Astrocyte of the cerebellum (primary cell): ENCODE results near the gene KRT28.

Source experiments
- DNase-seq: peaks from one replicate; pipeline ENCODE4 v3.0.0-alpha.2; 2011; ENCODE audit warnings: low read depth
- H3K4me3 ChIP-seq: 2 replicates; pipeline ENCODE4 v1.5.1; 2011; ENCODE audit warnings: mild to moderate bottlenecking, low read depth, low read length, moderate library complexity
- in situ Hi-C: cut with HindIII; loops from 2 replicates; pipeline ENCODE4 v1.10.0; 2017; ENCODE audit warnings: low sequenced_read_pairs
- TF ChIP-seq, protein P1 (sequence below): IDR thresholded peaks from 2 replicates; pipeline ENCODE4 v1.5.1; 2012; ENCODE audit warnings: low read length, low read depth, moderate library complexity, mild to moderate bottlenecking; ENCODE audit errors: missing control alignments

Gene KRT28

DNA sequence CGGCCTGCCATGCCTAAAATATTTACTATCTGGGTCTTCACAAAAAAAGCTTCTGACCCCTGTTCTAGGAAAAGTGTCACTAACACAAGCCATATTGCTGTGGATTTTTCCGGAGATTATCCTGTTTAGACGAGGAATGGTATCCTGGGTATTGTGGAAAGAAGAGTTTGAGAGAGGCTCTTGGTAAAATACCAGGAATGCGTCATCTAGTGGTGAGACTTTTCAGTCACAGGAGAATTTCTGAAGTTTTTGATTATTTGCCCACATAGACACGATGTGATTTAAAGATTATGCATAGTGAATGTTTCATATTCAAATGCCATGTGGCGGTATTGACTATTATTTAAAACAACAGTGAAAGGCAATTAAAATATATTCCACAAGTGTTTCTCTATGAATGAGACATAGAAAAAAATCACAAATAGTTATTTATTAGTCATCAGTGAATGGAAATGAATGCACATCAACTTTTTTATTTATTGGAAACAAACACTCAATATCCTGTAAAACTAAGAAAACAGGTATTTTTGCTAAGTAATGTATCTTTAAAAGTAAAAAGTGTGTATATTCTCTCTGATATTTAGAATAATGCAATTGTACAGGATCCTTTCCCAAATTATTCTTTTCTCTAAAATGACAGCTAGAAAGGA lies 7.8 kb downstream of the KRT28 start:
- H3K4me3 ChIP-seq, result no peak overlapping the region
- peak; percentile 31 for DNase-seq
- in situ Hi-C loops, result no loop called here
- TF ChIP-seq, protein P1, sequence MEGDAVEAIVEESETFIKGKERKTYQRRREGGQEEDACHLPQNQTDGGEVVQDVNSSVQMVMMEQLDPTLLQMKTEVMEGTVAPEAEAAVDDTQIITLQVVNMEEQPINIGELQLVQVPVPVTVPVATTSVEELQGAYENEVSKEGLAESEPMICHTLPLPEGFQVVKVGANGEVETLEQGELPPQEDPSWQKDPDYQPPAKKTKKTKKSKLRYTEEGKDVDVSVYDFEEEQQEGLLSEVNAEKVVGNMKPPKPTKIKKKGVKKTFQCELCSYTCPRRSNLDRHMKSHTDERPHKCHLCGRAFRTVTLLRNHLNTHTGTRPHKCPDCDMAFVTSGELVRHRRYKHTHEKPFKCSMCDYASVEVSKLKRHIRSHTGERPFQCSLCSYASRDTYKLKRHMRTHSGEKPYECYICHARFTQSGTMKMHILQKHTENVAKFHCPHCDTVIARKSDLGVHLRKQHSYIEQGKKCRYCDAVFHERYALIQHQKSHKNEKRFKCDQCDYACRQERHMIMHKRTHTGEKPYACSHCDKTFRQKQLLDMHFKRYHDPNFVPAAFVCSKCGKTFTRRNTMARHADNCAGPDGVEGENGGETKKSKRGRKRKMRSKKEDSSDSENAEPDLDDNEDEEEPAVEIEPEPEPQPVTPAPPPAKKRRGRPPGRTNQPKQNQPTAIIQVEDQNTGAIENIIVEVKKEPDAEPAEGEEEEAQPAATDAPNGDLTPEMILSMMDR, result peak; percentile 55

DNA sequence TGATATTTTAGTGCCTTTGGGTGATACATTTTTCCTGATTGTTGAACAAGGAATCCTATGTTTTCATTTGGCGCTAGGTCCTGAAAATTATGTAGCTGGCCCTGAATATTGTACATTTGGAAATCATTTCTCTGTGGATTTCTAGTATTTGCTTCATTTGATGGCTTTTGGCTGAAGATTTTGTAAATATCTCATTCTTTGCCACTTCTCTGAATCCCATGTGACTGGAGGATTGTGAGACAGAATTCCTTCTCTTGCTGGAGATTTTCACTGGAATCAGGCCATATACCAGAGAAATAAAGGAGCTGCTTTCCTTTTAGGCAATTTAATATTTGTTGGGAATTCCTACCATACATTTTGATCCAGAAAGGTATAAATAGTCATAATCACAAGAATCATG lies 8.6 kb downstream of the KRT28 start:
- in situ Hi-C loops, result no loop called here
- no peak for DNase-seq
- TF ChIP-seq, protein P1, result no peak
- H3K4me3 ChIP-seq, result no peak overlapping the region

DNA sequence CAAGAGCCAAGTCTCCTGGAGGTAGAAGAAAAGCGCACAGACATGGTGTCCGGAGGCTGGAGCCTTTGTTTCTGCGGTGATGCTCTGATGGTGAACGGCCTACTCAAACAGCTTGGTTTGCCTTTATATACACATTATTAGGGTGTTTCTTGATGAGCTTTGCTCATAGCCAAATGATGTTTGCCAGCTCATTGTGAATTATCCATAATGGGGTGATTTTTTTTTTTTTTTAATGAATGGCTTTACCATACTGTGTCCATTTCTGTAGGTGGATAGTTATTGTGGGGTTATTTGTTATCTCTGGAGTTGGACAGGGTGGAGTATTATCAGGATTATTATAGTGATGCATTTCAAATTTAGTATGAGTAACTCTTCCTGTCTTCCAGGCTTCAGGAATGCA lies 17.3 kb downstream of the KRT28 start, which contains the start of gene KRT27:
Gene KRT27, minus strand, starts transcription at position 101 of the 400 bp plus-strand sequence. Its CDS starts 57 bp downstream, at position 44.
- H3K4me3 ChIP-seq, result no peak within 1 kb of the TSS
- no peak for DNase-seq
- TF ChIP-seq, protein P1, result no peak
- in situ Hi-C loops, result no loop called here

DNA sequence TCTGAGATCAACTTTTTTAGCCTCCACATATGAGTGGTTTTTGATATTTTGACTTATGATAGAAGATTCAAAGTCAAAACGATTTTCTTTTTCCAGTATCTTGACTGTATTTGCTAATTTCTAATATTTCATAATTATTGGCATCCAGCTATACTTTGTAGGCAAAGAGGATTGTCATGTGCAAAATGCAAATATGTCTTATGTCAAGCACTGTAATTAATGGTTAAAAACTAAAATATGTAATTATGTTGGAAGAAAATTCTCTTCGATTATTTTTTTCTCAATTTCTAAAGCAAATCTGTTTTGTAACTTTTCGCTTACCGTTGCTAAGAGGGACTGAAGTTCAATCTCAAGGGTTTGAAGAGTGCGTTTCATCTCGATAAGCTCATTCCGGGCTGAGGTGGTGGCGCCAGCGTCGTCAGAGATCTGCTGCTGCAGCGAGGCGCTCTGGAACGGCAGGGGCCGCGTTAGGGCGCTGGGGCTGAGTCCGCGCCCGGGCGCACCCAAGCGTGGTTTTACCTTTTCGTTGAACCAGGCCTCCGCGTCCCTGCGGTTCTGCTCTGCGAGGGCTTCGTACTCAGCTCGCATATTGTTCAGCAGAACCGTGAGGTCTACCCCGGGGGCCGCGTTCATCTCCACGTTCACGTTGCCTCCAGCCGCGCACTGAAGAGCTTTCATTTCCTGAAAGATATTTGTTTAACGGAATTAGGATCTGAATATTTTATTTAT lies 20.4 kb downstream of the KRT28 start:
- TF ChIP-seq, protein P1, result no peak
- H3K4me3 ChIP-seq, result no peak overlapping the region
- in situ Hi-C loops, result no loop called here
- no peak for DNase-seq

DNA sequence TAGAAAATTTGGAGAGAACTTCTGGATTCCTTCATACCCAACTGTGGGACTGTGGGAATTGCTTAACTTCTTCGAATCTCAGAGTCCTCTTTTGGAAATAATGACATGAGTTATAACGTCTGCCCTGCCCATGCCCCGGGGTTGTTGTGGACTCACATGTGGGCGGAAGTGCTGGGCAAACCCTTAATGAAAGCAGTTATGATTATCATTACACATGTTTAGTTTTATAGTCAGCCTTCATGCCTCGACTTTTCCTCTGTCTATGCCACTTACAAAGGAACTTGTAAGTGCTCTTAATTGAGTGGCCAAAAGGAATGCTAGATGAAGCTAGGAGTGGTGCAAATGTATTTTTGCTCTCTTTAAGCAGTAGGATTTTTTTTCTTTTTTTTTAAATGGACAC lies 21.3 kb downstream of the KRT28 start:
- DNase-seq, result no peak
- TF ChIP-seq, protein P1, result no peak
- in situ Hi-C loops, result no loop called here
- no peak overlapping the region for H3K4me3 ChIP-seq

DNA sequence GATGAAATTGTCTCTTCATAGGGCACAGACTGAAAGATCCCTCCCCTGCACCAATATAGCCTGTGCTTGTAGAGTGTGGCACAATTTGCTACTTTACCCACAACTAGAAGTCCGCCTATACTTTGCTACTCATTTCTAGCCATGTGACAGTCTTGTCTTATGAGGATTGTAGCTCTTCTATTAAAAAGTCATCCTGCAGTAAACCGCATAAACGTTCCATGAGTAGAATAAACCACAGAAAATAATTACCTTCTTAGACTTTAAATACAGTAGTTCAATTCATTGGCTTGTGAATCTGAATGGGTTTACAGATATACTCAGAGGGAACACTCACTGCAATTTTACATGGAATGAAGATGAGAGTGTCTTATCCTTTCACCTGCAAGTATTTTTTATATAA lies 21.8 kb downstream of the KRT28 start:
- no peak for DNase-seq
- H3K4me3 ChIP-seq, result no peak overlapping the region
- in situ Hi-C loops, result no loop called here
- TF ChIP-seq, protein P1, result no peak
